GM20000 (cell line): Measurements from ENCODE around the gene VWA3B.

Experiments used
- DNase-seq: peaks from one replicate; pipeline ENCODE4 v3.0.0; 2012; ENCODE audit warnings: low spot score
- TF ChIP-seq, protein P1 (sequence below): IDR thresholded peaks from 2 replicates; pipeline ENCODE4 v1.5.1; 2012; ENCODE audit warnings: mild to moderate bottlenecking, control low read depth; ENCODE audit errors: extremely low read depth, missing control alignments

Gene VWA3B

DNA sequence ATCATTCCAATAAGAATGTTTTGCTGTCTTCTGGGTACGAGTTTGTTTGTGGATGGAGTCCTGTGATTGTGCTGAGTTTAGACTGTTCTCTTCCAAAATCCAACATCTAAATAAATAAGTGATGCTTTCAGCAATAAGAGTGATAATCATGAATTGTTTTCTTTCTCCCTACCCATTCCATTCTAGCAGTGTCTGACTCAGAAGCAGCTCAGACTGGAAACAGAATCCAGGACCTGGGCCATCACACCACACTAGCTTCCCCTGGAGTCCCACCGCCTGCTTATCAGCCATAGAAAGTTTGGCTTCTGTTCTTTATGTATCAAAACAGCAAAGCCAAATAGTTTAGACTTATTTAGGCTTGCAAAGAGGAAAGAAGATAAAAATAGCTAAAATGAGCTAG lies 182.9 kb downstream of the VWA3B start:
- DNase-seq: no peak
- TF ChIP-seq, protein P1, sequence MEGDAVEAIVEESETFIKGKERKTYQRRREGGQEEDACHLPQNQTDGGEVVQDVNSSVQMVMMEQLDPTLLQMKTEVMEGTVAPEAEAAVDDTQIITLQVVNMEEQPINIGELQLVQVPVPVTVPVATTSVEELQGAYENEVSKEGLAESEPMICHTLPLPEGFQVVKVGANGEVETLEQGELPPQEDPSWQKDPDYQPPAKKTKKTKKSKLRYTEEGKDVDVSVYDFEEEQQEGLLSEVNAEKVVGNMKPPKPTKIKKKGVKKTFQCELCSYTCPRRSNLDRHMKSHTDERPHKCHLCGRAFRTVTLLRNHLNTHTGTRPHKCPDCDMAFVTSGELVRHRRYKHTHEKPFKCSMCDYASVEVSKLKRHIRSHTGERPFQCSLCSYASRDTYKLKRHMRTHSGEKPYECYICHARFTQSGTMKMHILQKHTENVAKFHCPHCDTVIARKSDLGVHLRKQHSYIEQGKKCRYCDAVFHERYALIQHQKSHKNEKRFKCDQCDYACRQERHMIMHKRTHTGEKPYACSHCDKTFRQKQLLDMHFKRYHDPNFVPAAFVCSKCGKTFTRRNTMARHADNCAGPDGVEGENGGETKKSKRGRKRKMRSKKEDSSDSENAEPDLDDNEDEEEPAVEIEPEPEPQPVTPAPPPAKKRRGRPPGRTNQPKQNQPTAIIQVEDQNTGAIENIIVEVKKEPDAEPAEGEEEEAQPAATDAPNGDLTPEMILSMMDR: no peak

DNA sequence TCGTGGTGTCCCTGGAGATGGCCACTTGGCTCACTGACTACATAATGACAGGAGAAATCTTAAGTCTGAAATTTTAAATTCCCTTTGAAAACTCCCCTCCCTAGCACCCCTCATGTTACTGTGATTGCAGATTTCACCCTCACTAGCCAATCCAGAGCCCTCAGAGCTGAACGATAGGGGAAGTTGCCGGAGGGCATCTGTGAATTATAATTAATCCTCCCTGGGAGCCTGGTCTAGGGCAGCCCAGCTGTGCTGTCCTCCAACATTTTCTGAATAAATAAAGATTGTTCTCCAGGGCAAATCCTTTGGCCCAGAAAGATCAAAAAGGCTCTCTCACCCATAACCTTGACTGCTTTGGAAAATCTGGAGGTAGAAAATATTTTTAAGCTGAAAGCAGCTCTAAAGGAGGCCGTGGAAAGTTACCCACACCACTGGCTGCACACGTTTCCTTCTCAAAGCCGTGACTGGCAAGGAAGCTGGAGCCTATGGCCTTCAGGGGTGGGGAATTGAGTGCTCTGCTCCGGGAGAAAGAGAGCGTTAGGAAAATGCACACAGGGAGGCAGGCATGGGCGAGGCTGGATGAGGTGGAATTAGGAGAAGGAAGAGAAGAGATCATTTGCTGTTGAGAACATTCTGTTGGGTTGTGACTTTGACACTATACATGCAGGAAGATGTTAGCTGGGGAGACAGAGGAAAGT lies 190.3 kb downstream of the VWA3B start:
- no peak for DNase-seq
- TF ChIP-seq, protein P1: no peak

DNA sequence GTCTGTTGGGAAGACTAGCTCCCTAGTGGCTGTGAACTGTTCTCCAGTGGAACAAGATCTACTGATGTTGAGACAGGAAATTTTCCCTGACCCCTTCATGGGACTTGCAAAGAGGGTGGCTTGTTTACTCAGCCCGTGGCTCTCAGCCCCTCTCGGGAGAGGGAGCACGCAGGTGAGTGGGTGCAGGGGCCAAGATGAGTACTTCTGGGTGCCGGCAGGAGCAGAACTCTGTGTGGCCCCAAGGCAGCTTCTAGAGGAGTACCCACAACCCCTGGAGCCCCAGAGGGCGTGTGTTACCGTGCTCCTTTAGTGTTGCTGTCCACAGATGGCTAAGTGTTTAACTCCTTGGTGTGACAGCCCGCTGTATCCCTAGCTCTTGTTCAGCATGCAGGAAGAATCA lies 191.1 kb downstream of the VWA3B start:
- no peak for DNase-seq
- TF ChIP-seq, protein P1: no peak

DNA sequence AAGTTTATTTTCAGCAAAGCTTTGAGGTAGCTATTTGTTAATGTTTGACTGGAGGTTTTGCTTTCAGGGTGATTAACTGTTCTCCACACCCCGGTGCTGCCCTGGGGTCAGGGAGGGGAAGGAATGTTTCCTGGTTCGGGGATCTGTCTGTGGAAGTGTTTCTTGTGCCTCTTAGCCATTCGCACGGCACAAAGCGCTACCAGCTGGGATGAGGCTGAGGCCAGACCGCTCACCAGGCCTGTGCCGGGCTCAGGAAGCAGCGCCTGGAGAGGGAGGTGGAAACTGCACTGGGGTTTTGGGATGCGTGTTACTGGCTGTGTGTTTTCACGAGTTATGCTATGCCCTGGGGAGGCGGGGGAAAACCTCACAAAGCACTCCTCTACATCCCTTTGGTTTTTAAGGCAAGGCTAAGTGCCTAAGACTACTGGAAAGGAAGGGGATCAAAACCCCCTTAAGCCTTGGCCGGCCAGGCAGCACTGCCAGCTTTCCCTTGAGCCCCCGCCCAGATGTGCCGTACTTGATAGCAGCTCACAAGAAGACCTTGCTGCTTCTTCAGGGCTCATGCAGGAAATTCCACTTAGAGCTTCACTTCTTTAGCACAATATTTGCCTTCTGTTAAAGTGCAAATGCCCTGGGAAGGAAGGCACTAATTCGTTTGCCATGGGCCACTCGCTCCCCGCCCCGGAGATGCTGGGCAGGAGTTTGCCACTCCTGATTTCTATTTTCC lies 193.6 kb downstream of the VWA3B start:
- DNase-seq: peak; percentile 28
- TF ChIP-seq, protein P1: no peak

DNA sequence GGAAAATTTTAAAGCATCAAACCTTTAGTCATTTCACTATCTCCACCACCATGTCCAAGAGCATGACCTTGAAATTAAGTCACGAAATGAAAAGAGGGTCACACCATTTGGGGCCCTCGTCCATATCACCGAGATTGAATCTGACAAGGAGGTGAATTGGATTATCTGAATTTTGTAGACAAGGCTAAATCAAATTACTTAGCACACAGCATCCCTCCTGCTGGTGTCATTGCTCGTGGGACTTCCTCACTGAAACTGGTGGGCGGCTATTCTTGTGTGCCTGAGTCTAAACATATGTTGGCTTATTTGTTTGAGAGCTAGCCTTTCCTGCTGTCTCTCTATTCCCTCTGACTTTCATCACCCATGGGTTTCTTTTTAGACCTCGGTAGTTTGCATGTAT lies 194.6 kb downstream of the VWA3B start:
- DNase-seq: no peak
- TF ChIP-seq, protein P1: no peak

DNA sequence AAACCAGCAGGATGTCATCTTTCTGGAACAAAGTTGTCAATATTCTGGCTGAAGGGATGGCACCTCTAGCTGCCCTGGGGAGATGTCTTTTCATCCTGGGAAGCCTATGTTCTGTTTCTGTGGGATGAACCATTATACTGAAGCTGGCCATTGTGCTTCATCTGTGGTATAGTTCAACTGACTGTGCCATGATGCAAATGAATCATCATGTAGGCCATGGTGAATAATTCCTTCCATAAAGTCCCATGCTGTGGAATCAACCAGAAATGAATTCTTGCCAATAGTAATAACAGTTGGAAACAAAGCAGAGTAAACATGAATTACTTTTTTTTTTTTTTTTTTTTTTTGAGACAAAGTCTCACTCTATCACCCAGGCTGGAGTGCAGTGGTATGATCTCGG lies 195.1 kb downstream of the VWA3B start:
- TF ChIP-seq, protein P1: no peak
- no peak for DNase-seq

DNA sequence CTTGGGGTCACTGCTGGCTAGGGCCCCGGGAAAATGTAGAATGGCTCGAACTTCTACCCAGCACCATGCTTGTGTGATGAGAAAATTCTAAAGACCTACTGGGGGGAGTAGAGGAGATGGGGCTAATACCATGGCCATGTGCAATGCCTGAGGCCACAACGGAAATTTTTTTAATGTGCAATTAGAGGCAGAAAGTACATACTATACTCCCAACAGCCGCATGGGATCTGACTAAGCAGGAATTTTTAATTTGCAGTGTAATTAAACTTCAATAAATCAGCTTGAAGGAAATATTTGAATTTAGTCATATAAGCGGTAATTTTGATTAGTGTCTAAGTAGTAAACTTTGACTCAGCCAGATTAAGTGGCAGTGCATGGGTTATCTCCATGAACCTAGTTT lies 206.1 kb downstream of the VWA3B start:
- TF ChIP-seq, protein P1: no peak
- DNase-seq: no peak
